OCI-M1 (cell line): ENCODE data around the gene LRRC47.
A peak's percentile ranks its signal among the peaks of the same experiment; 100 is the strongest.

ENCODE experiments used
- DNase-seq: peaks from one replicate; lab custom pipeline; 2025; lab: John Stamatoyannopoulos, UW

LRRC47 gene

GRCh38 chr1:3786468-3787348, 9.6 kb downstream of the LRRC47 start:
- no peak for DNase-seq

- DNase-seq, result peak; percentile 58
Measured at GRCh38 chr1:3785456-3786157, 10.7 kb downstream of the LRRC47 start.

GRCh38 chr1:3785045-3785444, 11.3 kb downstream of the LRRC47 start:
- no peak for DNase-seq

- DNase-seq, result no peak
Measured at GRCh38 chr1:3783651-3784474, 12.4 kb downstream of the LRRC47 start.

GRCh38 chr1:3780901-3781300, 15.4 kb downstream of the LRRC47 start:
- DNase-seq, result no peak

GRCh38 chr1:3779912-3780416, 16.3 kb downstream of the LRRC47 start:
- no peak for DNase-seq

GRCh38 chr1:3779265-3779911, 16.9 kb downstream of the LRRC47 start:
- DNase-seq, result peak; percentile 6

- no peak for DNase-seq
Measured at GRCh38 chr1:3778590-3779264, 17.6 kb downstream of the LRRC47 start.

- no peak for DNase-seq
Measured at GRCh38 chr1:3777647-3778589, 18.4 kb downstream of the LRRC47 start.

- peak; percentile 2 for DNase-seq
Measured at GRCh38 chr1:3777078-3777547, 19.2 kb downstream of the LRRC47 start.

- DNase-seq, result no peak
Measured at GRCh38 chr1:3776231-3776961, 19.9 kb downstream of the LRRC47 start.

GRCh38 chr1:3775490-3776230, 20.6 kb downstream of the LRRC47 start:
- peak; percentile 96 for DNase-seq

- DNase-seq, result peak; percentile 92
Measured at GRCh38 chr1:3774946-3775489, 21.3 kb downstream of the LRRC47 start.

- DNase-seq, result peak; percentile 74
Measured at GRCh38 chr1:3774276-3774945, 21.9 kb downstream of the LRRC47 start.

- DNase-seq, result peak; percentile 66
Measured at GRCh38 chr1:3773572-3774275, 22.6 kb downstream of the LRRC47 start.

- peak; percentile 66 for DNase-seq
Measured at GRCh38 chr1:3772715-3773571, 23.4 kb downstream of the LRRC47 start, which contains the start of gene SMIM1. Gene SMIM1, plus strand, starts transcription at chr1:3772749. Its CDS starts 2,625 bp downstream, at chr1:3775374.
